ENCODE results near the gene TMEM135.
"Not testable (repeated sequence)": the region's sequence is repeated elsewhere in the genome, so short reads cannot be mapped to it uniquely, and the experiment has no call there.

Gene TMEM135

GRCh38 chr11:87037450-87038234, at the start of gene TMEM135:
TSS of gene TMEM135 (plus strand) at chr11:87037934. CDS start at chr11:87038046, 112 bp downstream.
- peak; percentile 96 for DNase-seq

GRCh38 chr11:86988351-86988881, 49.3 kb upstream of the TMEM135 start:
- DNase-seq = no peak

- no peak for DNase-seq
Observed at GRCh38 chr11:86990031-86990430, 47.7 kb upstream of the TMEM135 start.

- DNase-seq = no peak
Observed at GRCh38 chr11:86990515-86990914, 47.2 kb upstream of the TMEM135 start.

- DNase-seq = no peak
Observed at GRCh38 chr11:86991341-86991740, 46.4 kb upstream of the TMEM135 start.

- DNase-seq = not testable (repeated sequence)
Observed at GRCh38 chr11:86992340-86992739, 45.4 kb upstream of the TMEM135 start.

GRCh38 chr11:86993031-86993430, 44.7 kb upstream of the TMEM135 start:
- no peak for DNase-seq

- no peak for DNase-seq
Observed at GRCh38 chr11:86996953-86997570, 40.7 kb upstream of the TMEM135 start.

GRCh38 chr11:86999388-86999787, 38.3 kb upstream of the TMEM135 start:
- DNase-seq = no peak

- peak; percentile 69 for DNase-seq
Observed at GRCh38 chr11:86999859-87000753, 37.6 kb upstream of the TMEM135 start.

GRCh38 chr11:87002918-87003317, 34.8 kb upstream of the TMEM135 start:
- no peak for DNase-seq

GRCh38 chr11:87004281-87004680, 33.5 kb upstream of the TMEM135 start:
- not testable (repeated sequence) for DNase-seq

- DNase-seq = no peak
Observed at GRCh38 chr11:87005569-87005921, 32.2 kb upstream of the TMEM135 start.

GRCh38 chr11:87006035-87006434, 31.7 kb upstream of the TMEM135 start:
- no peak for DNase-seq

- DNase-seq = no peak
Observed at GRCh38 chr11:87007963-87008362, 29.8 kb upstream of the TMEM135 start.

GRCh38 chr11:87012089-87012488, 25.6 kb upstream of the TMEM135 start:
- DNase-seq = no peak

GRCh38 chr11:87012673-87013072, 25.1 kb upstream of the TMEM135 start:
- DNase-seq = no peak

GRCh38 chr11:87013912-87014825, 23.6 kb upstream of the TMEM135 start:
- no peak for DNase-seq

GRCh38 chr11:87015645-87016044, 22.1 kb upstream of the TMEM135 start:
- no peak for DNase-seq

- DNase-seq = no peak
Observed at GRCh38 chr11:87019613-87020271, 18.0 kb upstream of the TMEM135 start.

GRCh38 chr11:87020336-87020735, 17.4 kb upstream of the TMEM135 start:
- no peak for DNase-seq
